HCT116 (cell line): ENCODE measurements around the gene EVI5. TPM values are rescaled to one million over a fixed set of nuclear protein-coding genes. Genes with fewer than 3 reads are reported as not detected.

Experiments used
- ATAC-seq: fragments of 200-7000 bp; cut with Tn5 transposase; 2 replicates; pipeline ENCODE4 v1.9.1; 2020; ENCODE audit warnings: mild to moderate bottlenecking, moderate library complexity
- BruUV-seq: library from RNA; stranded (reverse); fragments of 400-500 nt; replicated peaks from 2 replicates; lab custom pipeline; 2021; lab: Mats Ljungman, UMichigan
- CTCF ChIA-PET: fragments of 300-600 bp; sonication (Branson Sonifier 250); formaldehyde crosslinking; loops from one replicate; lab custom pipeline; 2021; ENCODE audit warnings: antibody characterized with exemption; lab: Charles Lee
- POLR2A ChIA-PET: fragments of 300-600, 350-600 bp; sonication (Branson Sonifier 250); formaldehyde crosslinking; loops from one replicate; lab custom pipeline; 2021; ENCODE audit warnings: antibody characterized with exemption; lab: Charles Lee
- RAD21 ChIA-PET, 2 experiments: fragments of 300-600 bp; sonication (Branson Sonifier 250); formaldehyde crosslinking; loops; one replicate each; lab custom pipeline; 2023; ENCODE audit warnings: low total read pairs in 2 of 2; ENCODE audit not compliant: uncharacterized antibody in 2 of 2, unreplicated experiment in 2 of 2, low non-redundant PET in 1 of 2; lab: Charles Lee
- DNase-seq: peaks from one replicate; pipeline ENCODE4 v3.0.0-alpha.2; 2010; ENCODE audit warnings: low read depth, low spot score
- H2AFZ ChIP-seq: fragments of 200-600 bp; shearing (Covaris generic), sonication (generic); 2 replicates; pipeline ENCODE4 v1.6.1; 2017; ENCODE audit warnings: low read depth, mixed run types, mixed read lengths, antibody characterized with exemption, low read length; ENCODE audit not compliant: poor library complexity, severe bottlenecking
- H3K27ac ChIP-seq: 2 replicates; pipeline ENCODE4 v1.5.1; 2012; ENCODE audit warnings: low read depth, low read length
- H3K27me3 ChIP-seq: fragments of 200-600 bp; sonication (generic); 2 replicates; pipeline ENCODE4 v1.6.1; 2016; ENCODE audit warnings: mixed run types, low read length, mixed read lengths; ENCODE audit not compliant: insufficient read depth
- H3K36me3 ChIP-seq, 2 experiments: fragments of 200-500 bp in 1 of 2; fragments of 200-600 bp in 1 of 2; sonication (Bioruptor generic) in 1 of 2; sonication (generic) in 1 of 2; 2 replicates each; pipeline versions ENCODE4 v1.5.1 to v1.6.1; 2014 to 2016; ENCODE audit warnings: low read length in 2 of 2, inconsistent platforms in 1 of 2, mixed read lengths in 1 of 2, mixed run types in 1 of 2; ENCODE audit not compliant: insufficient read depth in 2 of 2, control insufficient read depth in 1 of 2
- H3K4me1 ChIP-seq, 2 experiments: fragments of 200-600 bp in 1 of 2; sonication (generic) in 1 of 2; 2 replicates each; pipeline versions ENCODE4 v1.5.1 to v1.6.1; 2012 to 2017; ENCODE audit warnings: low read length in 2 of 2, inconsistent platforms in 1 of 2, mild to moderate bottlenecking in 1 of 2, mixed read lengths in 1 of 2, mixed run types in 1 of 2, moderate library complexity in 1 of 2; ENCODE audit not compliant: insufficient read depth in 2 of 2, control insufficient read depth in 1 of 2
- H3K4me2 ChIP-seq: fragments of 200-600 bp; sonication (generic); 2 replicates; pipeline ENCODE4 v1.6.1; 2017; ENCODE audit warnings: mixed run types, low read length, mixed read lengths
- H3K4me3 ChIP-seq, 2 experiments: fragments of 200-600 bp in 1 of 2; sonication (generic) in 1 of 2; replicated peaks in 1 of 2; 2 replicates each; pipeline ENCODE4 v1.5.1; 2011 to 2016; ENCODE audit warnings: low read length in 2 of 2, control low read depth in 1 of 2, low read depth in 1 of 2, mild to moderate bottlenecking in 1 of 2, mixed read lengths in 1 of 2, mixed run types in 1 of 2
- H3K79me2 ChIP-seq: fragments of 200-600 bp; sonication (generic); 2 replicates; pipeline ENCODE4 v1.6.1; 2017; ENCODE audit warnings: mild to moderate bottlenecking, mixed run types, low read length, moderate library complexity, mixed read lengths; ENCODE audit not compliant: insufficient read depth
- H3K9ac ChIP-seq: fragments of 200-600 bp; sonication (generic); 2 replicates; pipeline ENCODE4 v1.6.1; 2016; ENCODE audit warnings: low read length, mixed read lengths
- H3K9me2 ChIP-seq: fragments of 200-600 bp; sonication (generic), shearing (Covaris generic); 2 replicates; pipeline ENCODE4 v1.6.1; 2017; ENCODE audit warnings: mixed run types, mild to moderate bottlenecking, moderate library complexity; ENCODE audit not compliant: insufficient read depth
- H3K9me3 ChIP-seq, 2 experiments: fragments of 200-500 bp in 1 of 2; fragments of 200-600 bp in 1 of 2; sonication (Bioruptor generic) in 1 of 2; sonication (generic) in 1 of 2; 2 replicates each; pipeline ENCODE4 v1.6.1; 2014 to 2017; ENCODE audit warnings: low read length in 2 of 2, mixed read lengths in 2 of 2, inconsistent platforms in 1 of 2, low read depth in 1 of 2, mild to moderate bottlenecking in 1 of 2, mixed run types in 1 of 2, moderate library complexity in 1 of 2; ENCODE audit not compliant: control insufficient read depth in 1 of 2, insufficient read depth in 1 of 2
- H4K20me1 ChIP-seq: fragments of 200-600 bp; sonication (generic), shearing (Covaris generic); 2 replicates; pipeline ENCODE4 v1.6.1; 2017; ENCODE audit warnings: mixed run types, mild to moderate bottlenecking, moderate library complexity; ENCODE audit not compliant: insufficient read depth
- ELF1 ChIP-seq: IDR thresholded peaks from 2 replicates; pipeline ENCODE4 v1.6.1; 2012; ENCODE audit warnings: low read depth, borderline replicate concordance
- EZH2 ChIP-seq: fragments of 200-600 bp; sonication (generic); IDR thresholded peaks from 2 replicates; pipeline ENCODE4 v1.6.1; 2017; ENCODE audit warnings: antibody characterized with exemption, mixed run types
- EZH2phosphoT487 ChIP-seq: fragments of 200-600 bp; IDR thresholded peaks from 2 replicates; pipeline ENCODE4 v1.6.1; 2018; ENCODE audit warnings: antibody characterized with exemption, borderline replicate concordance
- FOSL1 ChIP-seq: IDR thresholded peaks from 2 replicates; pipeline ENCODE4 v1.6.1; 2012; ENCODE audit warnings: low read depth
- JUND ChIP-seq: IDR thresholded peaks from 2 replicates; pipeline ENCODE4 v1.6.1; 2012
- MAX ChIP-seq: IDR thresholded peaks from 2 replicates; pipeline ENCODE4 v1.6.1; 2012
- POLR2A ChIP-seq: IDR thresholded peaks from 2 replicates; pipeline ENCODE4 v1.7.0; 2011; ENCODE audit warnings: borderline replicate concordance; ENCODE audit not compliant: insufficient read depth, insufficient read length; ENCODE audit errors: extremely low read depth
- POLR2AphosphoS5 ChIP-seq: IDR thresholded peaks from 2 replicates; pipeline ENCODE4 v1.6.1; 2011; ENCODE audit warnings: mild to moderate bottlenecking, low read depth, low read length, moderate library complexity
- SP1 ChIP-seq: IDR thresholded peaks from 2 replicates; pipeline ENCODE4 v1.6.1; 2012; ENCODE audit warnings: low read depth
- SRF ChIP-seq: IDR thresholded peaks from 2 replicates; pipeline ENCODE4 v1.6.1; 2012; ENCODE audit warnings: low read depth
- YY1 ChIP-seq: IDR thresholded peaks from 2 replicates; pipeline ENCODE4 v1.6.1; 2011; ENCODE audit warnings: low read length, low read depth, moderate library complexity, mild to moderate bottlenecking; ENCODE audit not compliant: insufficient replicate concordance; ENCODE audit errors: extremely low read depth
- ZFX ChIP-seq: fragments of 450-650 bp; IDR thresholded peaks from 2 replicates; pipeline ENCODE4 v1.6.1; 2017
- ZNF274 ChIP-seq: fragments of 200-500 bp; sonication (Bioruptor generic); IDR thresholded peaks from 2 replicates; pipeline ENCODE4 v1.6.1; 2014; ENCODE audit warnings: mild to moderate bottlenecking, low read depth, low read length, inconsistent platforms
- intact Hi-C: fragments of 100-400 bp; cut with micrococcal nuclease; formaldehyde crosslinking; loops from 2 replicates; pipeline ENCODE4 v1.10.0; 2022
- total RNA-seq: library from RNA; stranded (reverse); gene quantifications from one replicate; pipeline ENCODE4 v1.2.1, GENCODE V29; 2021; ENCODE audit not compliant: unreplicated experiment
- TF ChIP-seq, protein P1 (sequence below): IDR thresholded peaks from 2 replicates; pipeline ENCODE4 v1.6.1; 2011; ENCODE audit warnings: mild to moderate bottlenecking, low read length, moderate library complexity; ENCODE audit not compliant: insufficient replicate concordance; ENCODE audit errors: extremely low read depth
- TF ChIP-seq, protein P2 (sequence below), 3 experiments: fragments of 200-600 bp in 1 of 3; sonication (generic) in 1 of 3; IDR thresholded peaks in 2 of 3; conservative IDR thresholded peaks in 1 of 3; 2 replicates each; pipeline ENCODE4 v1.5.1; 2012 to 2017; ENCODE audit warnings: low read depth in 2 of 3, low read length in 2 of 3, antibody characterized with exemption in 1 of 3, borderline replicate concordance in 1 of 3, control low read depth in 1 of 3, mild to moderate bottlenecking in 1 of 3, mixed read lengths in 1 of 3, mixed run types in 1 of 3, moderate library complexity in 1 of 3; ENCODE audit not compliant: insufficient read depth in 1 of 3
- TF ChIP-seq, protein P3 (sequence below): IDR thresholded peaks from 2 replicates; pipeline ENCODE4 v1.6.1; 2012; ENCODE audit warnings: low read depth

Gene EVI5
- total RNA-seq, 1 experiment from 2014 or later = 21.8 TPM

- no peak for DNase-seq
- Histone ChIP-seq H3K9me2 (no peaks in the 10 kb centered on the region), H3K4me2 (no peak overlapping the region), H3K27ac (no peak overlapping the region), H3K36me3 (no peaks in the 10 kb centered on the region), H3K4me1 (peaks cover 0 to 8% of the 10 kb centered on the region in 2 experiments; a peak in 2 of 4 replicates), H3K9ac (no peak overlapping the region), H3K4me3 (no peak overlapping the region), H4K20me1 (no peaks in the 10 kb centered on the region), H3K27me3 (no peaks in the 10 kb centered on the region), H3K9me3 (no peaks in the 10 kb centered on the region), H2AFZ (no peak overlapping the region), H3K79me2 (peaks cover 10% of the 10 kb centered on the region)
- intact Hi-C loops = no loop called here
- TF ChIP-seq FOSL1 (no peak), MAX (no peak), POLR2AphosphoS5 (no peak), SP1 (no peak), JUND (no peak), SRF (no peak), ZFX (no peak), EZH2phosphoT487 (no peak), POLR2A (no peak), ZNF274 (no peak), ELF1 (no peak), EZH2 (no peak), YY1 (no peak)
- TF ChIP-seq, protein P1, sequence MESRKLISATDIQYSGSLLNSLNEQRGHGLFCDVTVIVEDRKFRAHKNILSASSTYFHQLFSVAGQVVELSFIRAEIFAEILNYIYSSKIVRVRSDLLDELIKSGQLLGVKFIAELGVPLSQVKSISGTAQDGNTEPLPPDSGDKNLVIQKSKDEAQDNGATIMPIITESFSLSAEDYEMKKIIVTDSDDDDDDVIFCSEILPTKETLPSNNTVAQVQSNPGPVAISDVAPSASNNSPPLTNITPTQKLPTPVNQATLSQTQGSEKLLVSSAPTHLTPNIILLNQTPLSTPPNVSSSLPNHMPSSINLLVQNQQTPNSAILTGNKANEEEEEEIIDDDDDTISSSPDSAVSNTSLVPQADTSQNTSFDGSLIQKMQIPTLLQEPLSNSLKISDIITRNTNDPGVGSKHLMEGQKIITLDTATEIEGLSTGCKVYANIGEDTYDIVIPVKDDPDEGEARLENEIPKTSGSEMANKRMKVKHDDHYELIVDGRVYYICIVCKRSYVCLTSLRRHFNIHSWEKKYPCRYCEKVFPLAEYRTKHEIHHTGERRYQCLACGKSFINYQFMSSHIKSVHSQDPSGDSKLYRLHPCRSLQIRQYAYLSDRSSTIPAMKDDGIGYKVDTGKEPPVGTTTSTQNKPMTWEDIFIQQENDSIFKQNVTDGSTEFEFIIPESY = no peak
- TF ChIP-seq, protein P2, sequence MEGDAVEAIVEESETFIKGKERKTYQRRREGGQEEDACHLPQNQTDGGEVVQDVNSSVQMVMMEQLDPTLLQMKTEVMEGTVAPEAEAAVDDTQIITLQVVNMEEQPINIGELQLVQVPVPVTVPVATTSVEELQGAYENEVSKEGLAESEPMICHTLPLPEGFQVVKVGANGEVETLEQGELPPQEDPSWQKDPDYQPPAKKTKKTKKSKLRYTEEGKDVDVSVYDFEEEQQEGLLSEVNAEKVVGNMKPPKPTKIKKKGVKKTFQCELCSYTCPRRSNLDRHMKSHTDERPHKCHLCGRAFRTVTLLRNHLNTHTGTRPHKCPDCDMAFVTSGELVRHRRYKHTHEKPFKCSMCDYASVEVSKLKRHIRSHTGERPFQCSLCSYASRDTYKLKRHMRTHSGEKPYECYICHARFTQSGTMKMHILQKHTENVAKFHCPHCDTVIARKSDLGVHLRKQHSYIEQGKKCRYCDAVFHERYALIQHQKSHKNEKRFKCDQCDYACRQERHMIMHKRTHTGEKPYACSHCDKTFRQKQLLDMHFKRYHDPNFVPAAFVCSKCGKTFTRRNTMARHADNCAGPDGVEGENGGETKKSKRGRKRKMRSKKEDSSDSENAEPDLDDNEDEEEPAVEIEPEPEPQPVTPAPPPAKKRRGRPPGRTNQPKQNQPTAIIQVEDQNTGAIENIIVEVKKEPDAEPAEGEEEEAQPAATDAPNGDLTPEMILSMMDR (IDR thresholded peaks at IDR 0.05 in 2 of 3, conservative IDR thresholded peaks at IDR 0.05 in 1 of 3; ENCODE audit: borderline replicate concordance in 1 of 3, insufficient read depth in 1 of 3, low read depth in 2 of 3, low read length in 2 of 3) = no peak
- TF ChIP-seq, protein P3, sequence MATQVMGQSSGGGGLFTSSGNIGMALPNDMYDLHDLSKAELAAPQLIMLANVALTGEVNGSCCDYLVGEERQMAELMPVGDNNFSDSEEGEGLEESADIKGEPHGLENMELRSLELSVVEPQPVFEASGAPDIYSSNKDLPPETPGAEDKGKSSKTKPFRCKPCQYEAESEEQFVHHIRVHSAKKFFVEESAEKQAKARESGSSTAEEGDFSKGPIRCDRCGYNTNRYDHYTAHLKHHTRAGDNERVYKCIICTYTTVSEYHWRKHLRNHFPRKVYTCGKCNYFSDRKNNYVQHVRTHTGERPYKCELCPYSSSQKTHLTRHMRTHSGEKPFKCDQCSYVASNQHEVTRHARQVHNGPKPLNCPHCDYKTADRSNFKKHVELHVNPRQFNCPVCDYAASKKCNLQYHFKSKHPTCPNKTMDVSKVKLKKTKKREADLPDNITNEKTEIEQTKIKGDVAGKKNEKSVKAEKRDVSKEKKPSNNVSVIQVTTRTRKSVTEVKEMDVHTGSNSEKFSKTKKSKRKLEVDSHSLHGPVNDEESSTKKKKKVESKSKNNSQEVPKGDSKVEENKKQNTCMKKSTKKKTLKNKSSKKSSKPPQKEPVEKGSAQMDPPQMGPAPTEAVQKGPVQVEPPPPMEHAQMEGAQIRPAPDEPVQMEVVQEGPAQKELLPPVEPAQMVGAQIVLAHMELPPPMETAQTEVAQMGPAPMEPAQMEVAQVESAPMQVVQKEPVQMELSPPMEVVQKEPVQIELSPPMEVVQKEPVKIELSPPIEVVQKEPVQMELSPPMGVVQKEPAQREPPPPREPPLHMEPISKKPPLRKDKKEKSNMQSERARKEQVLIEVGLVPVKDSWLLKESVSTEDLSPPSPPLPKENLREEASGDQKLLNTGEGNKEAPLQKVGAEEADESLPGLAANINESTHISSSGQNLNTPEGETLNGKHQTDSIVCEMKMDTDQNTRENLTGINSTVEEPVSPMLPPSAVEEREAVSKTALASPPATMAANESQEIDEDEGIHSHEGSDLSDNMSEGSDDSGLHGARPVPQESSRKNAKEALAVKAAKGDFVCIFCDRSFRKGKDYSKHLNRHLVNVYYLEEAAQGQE = no peak
- ChIA-PET CTCF (no interaction called here), POLR2A (no interaction called here), RAD21 (interaction anchor here in 1 of 2 experiments (0.6 kb wide), 1 partner anchor 555 kb away, joined by 3 read pairs; no protein-coding TSS in a partner anchor)
- ATAC-seq = no peak
- BruUV-seq = no TSS peak
These were observed 30.7 kb downstream of the EVI5 start for GRCh38 chr1:92754000-92754718.
